ENCODE measurements around the gene TCF21. TPM values are rescaled to one million over a fixed set of nuclear protein-coding genes. Genes with fewer than 3 reads are reported as not detected.
"Not testable (repeated sequence)": the region's sequence is repeated elsewhere in the genome, so short reads cannot be mapped to it uniquely, and the experiment has no call there.

TCF21 gene
- total and polyA plus RNA-seq, 7 donors, result 3.1 to 24.5 (median 16.3) TPM

- intact Hi-C loops (cut with DNase I), result loop anchor here (1.0 to 5.0 kb wide), 4 partner anchors 49 to 958 kb away; no protein-coding TSS in a partner anchor
- H3K36me3 ChIP-seq, result no peaks in the 10 kb centered on the region
- 38 to 48% methylated on average over 6 of the region's 6 CpGs for WGBS, 2 donors
- no peak for TF ChIP-seq EP300 (IDR thresholded peaks at IDR 0.05)
- TF ChIP-seq POLR2AphosphoS5 (IDR thresholded peaks at IDR 0.05), result no peak
- no peak for TF ChIP-seq POLR2A (IDR thresholded peaks at IDR 0.05)
- TF ChIP-seq CTCF (IDR thresholded peaks at IDR 0.05), result peak; percentile 63 to 81 (median 80)
- H3K9me3 ChIP-seq, result no peaks in the 10 kb centered on the region
- H3K27ac ChIP-seq, result no peak overlapping the region
- H3K27me3 ChIP-seq, result peaks cover 0 to 16% (median 0%) of the 10 kb centered on the region in 3 donors
- H3K4me3 ChIP-seq, result no peak overlapping the region
- H3K4me1 ChIP-seq, result no peaks in the 10 kb centered on the region
- DNase-seq, result peak; percentile 74
Measured at GRCh38 chr6:133923938-133924593, 35.2 kb downstream of the TCF21 start.

GRCh38 chr6:133931221-133931620, 42.3 kb downstream of the TCF21 start:
- H3K4me3 ChIP-seq; H3K4me1 ChIP-seq; H3K27ac ChIP-seq; H3K27me3 ChIP-seq; intact Hi-C loops (cut with DNase I); H3K36me3 ChIP-seq; DNase-seq; H3K9me3 ChIP-seq: not testable (repeated sequence)
- WGBS, 2 donors, result 79 to 89% methylated on average over 6 of the region's 6 CpGs

GRCh38 chr6:133936352-133936751, 47.4 kb downstream of the TCF21 start:
- WGBS, 2 donors, result 45 to 81% methylated on average over 3 of the region's 3 CpGs
- intact Hi-C loops (cut with DNase I); DNase-seq: not testable (repeated sequence)

GRCh38 chr6:133937909-133938308, 49.0 kb downstream of the TCF21 start:
- Histone ChIP-seq H3K4me1 (no peaks in the 10 kb centered on the region), H3K9me3 (peaks cover 0 to 5% (median 0%) of the 10 kb centered on the region in 4 donors), H3K27ac (no peak overlapping the region), H3K36me3 (no peaks in the 10 kb centered on the region), H3K4me3 (no peak overlapping the region), H3K27me3 (peaks cover 0 to 3% (median 0%) of the 10 kb centered on the region in 3 donors)
- TF ChIP-seq CTCF (IDR thresholded peaks at IDR 0.05), result no peak
- no peak for TF ChIP-seq POLR2AphosphoS5 (IDR thresholded peaks at IDR 0.05)
- no peak for TF ChIP-seq EP300 (IDR thresholded peaks at IDR 0.05)
- DNase-seq, result no peak
- intact Hi-C loops (cut with DNase I), result no loop called here

More at GRCh38 chr6:133936352-133936751, 47.4 kb downstream of the TCF21 start:
- H3K9me3 ChIP-seq, H3K27me3 ChIP-seq, H3K4me3 ChIP-seq, H3K36me3 ChIP-seq, H3K4me1 ChIP-seq, H3K27ac ChIP-seq: not testable (repeated sequence)

GRCh38 chr6:133938533-133938932, 49.6 kb downstream of the TCF21 start:
- H3K9me3 ChIP-seq, result peaks cover 0 to 5% (median 0%) of the 10 kb centered on the region in 4 donors
- no peak overlapping the region for H3K4me3 ChIP-seq
- intact Hi-C loops (cut with DNase I), result no loop called here
- TF ChIP-seq EP300 (IDR thresholded peaks at IDR 0.05) (no peak), POLR2AphosphoS5 (IDR thresholded peaks at IDR 0.05) (no peak), POLR2A (IDR thresholded peaks at IDR 0.05) (no peak), CTCF (IDR thresholded peaks at IDR 0.05) (no peak)
- H3K36me3 ChIP-seq, result no peaks in the 10 kb centered on the region
- H3K4me1 ChIP-seq, result no peaks in the 10 kb centered on the region
- no peak overlapping the region for H3K27ac ChIP-seq
- 89 to 94% methylated on average over 1 of the region's 1 CpG for WGBS, 2 donors
- peaks cover 0 to 3% (median 0%) of the 10 kb centered on the region in 3 donors for H3K27me3 ChIP-seq
- DNase-seq, result no peak

All from sigmoid colon (tissue), 7 donors.